Activated T-helper 1 cell treated with Interleukin-2 at 50 U/mL for 16 hours (primary cell): ENCODE data around the gene PCBD1.

Experiments
- DNase-seq: peaks from one replicate; pipeline ENCODE4 v3.0.0-alpha.2; 2020; ENCODE audit warnings: low read depth

Gene PCBD1

GRCh38 chr10:70917635-70918034 lies 29.3 kb upstream of the PCBD1 start:
- no peak for DNase-seq

- DNase-seq = no peak
These were observed 28.9 kb upstream of the PCBD1 start for GRCh38 chr10:70917226-70917625.

- no peak for DNase-seq
These were observed 27.9 kb upstream of the PCBD1 start for GRCh38 chr10:70916241-70916640.

- no peak for DNase-seq
These were observed 27.4 kb upstream of the PCBD1 start for GRCh38 chr10:70915806-70916205.

GRCh38 chr10:70915206-70915605 lies 26.8 kb upstream of the PCBD1 start:
- DNase-seq = no peak

GRCh38 chr10:70914316-70914864 lies 26.0 kb upstream of the PCBD1 start:
- no peak for DNase-seq

- DNase-seq = no peak
These were observed 25.5 kb upstream of the PCBD1 start for GRCh38 chr10:70913893-70914240.

GRCh38 chr10:70913191-70913892 lies 25.0 kb upstream of the PCBD1 start:
- DNase-seq = no peak

- no peak for DNase-seq
These were observed 24.2 kb upstream of the PCBD1 start for GRCh38 chr10:70912556-70912955.

GRCh38 chr10:70911386-70911785 lies 23.0 kb upstream of the PCBD1 start:
- no peak for DNase-seq

- no peak for DNase-seq
These were observed 22.3 kb upstream of the PCBD1 start for GRCh38 chr10:70910486-70911341.

- DNase-seq = no peak
These were observed 21.1 kb upstream of the PCBD1 start for GRCh38 chr10:70909326-70909935.

- no peak for DNase-seq
These were observed 20.3 kb upstream of the PCBD1 start for GRCh38 chr10:70908406-70909296.

GRCh38 chr10:70907637-70908405 lies 19.5 kb upstream of the PCBD1 start:
- DNase-seq = no peak

GRCh38 chr10:70906953-70907636 lies 18.7 kb upstream of the PCBD1 start:
- DNase-seq = no peak

GRCh38 chr10:70906031-70906783 lies 17.8 kb upstream of the PCBD1 start:
- DNase-seq = no peak

GRCh38 chr10:70905071-70906021 lies 17.0 kb upstream of the PCBD1 start:
- no peak for DNase-seq

- DNase-seq = no peak
These were observed 15.0 kb upstream of the PCBD1 start for GRCh38 chr10:70903262-70903921.
